Stimulated activated naive CD8-positive, alpha-beta T cell treated with anti-CD3 and anti-CD28 coated beads, Interleukin-15, Interleukin-2, amounts not matched to agents 100 U/mL and 50 U/mL, for 24 hours (primary cell): Measurements from ENCODE around the gene DNM3.
"Not testable (repeated sequence)": the region's sequence is repeated elsewhere in the genome, so short reads cannot be mapped to it uniquely, and the experiment has no call there.

ENCODE experiments used
- ATAC-seq: fragments of 150-1000 bp; cut with Tn5 transposase; one replicate; pipeline ENCODE4 v1.10.0; 2021
- DNase-seq: peaks from one replicate; pipeline ENCODE4 v3.0.0; 2021

DNM3 gene

DNA sequence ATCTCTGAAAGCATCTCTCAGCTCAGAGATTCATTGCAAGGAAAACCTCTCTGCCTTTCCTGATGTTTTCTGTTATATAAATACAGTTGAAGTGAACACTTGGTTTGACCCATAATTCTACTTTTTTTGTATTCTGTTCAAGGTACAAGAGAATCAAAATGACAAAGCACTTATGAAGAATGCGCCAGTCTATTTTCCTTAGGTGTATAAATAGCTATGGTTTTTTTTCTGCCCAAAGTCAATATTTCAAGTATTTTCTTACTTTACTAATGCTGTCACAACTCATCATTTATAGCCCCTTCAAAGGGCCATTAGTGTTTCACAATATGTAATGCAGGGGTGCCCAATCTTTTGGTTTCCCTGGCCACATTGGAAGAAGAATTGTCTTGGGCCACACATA, 436.7 kb downstream of the DNM3 start:
- no peak for ATAC-seq
- DNase-seq = no peak

DNA sequence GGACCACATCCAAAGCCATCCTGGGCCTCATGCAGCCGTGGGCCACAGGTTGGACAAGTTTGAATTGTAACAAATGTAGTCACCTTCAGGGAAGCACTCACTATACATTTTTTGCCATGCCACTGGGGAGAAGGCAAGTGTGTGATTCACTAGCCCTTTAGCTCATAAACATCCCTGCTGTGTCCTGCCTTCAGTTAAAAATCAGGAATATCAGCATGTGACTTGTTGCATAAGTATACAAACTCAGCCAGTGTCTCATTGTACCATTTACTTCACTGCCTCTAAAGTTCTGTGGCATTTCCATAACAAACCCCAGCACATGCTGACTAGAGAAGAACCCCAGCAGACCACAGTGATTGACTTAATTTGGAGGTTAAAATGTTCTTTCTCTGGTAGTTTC, 437.2 kb downstream of the DNM3 start:
- no peak for DNase-seq
- ATAC-seq = no peak

DNA sequence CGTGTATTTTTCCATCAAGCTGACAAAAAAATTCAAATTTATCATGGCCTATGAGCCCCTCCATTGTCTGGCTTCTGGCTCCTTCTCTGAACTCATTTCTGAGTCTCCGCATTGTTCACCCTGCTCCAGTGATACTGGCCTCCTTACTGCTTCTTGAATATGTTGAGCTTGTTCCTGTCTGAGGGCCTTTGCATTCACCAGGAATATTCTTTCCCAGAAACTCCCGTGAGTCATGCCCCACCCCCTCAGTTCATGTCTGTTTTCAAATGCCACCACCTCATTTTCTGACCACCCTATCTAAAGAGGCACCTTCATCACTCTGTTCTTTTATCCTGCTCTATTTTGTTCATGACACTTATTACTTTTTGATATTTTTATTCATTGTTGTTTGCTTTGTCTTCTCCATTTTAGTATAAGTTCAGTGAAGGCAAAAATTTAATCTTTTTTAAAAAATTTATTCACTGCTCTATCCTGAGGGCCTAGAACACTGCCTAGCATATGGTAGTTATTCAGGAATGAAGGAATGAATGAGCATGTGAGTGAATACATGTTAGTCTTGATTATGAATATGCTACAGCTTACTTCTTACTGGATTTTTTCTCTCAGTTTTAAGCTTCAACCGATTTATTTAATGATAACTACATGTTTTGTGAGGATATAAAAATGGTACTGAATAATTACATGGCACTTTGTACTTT, 438.8 kb downstream of the DNM3 start:
- DNase-seq (no peak), ATAC-seq (no peak)

DNA sequence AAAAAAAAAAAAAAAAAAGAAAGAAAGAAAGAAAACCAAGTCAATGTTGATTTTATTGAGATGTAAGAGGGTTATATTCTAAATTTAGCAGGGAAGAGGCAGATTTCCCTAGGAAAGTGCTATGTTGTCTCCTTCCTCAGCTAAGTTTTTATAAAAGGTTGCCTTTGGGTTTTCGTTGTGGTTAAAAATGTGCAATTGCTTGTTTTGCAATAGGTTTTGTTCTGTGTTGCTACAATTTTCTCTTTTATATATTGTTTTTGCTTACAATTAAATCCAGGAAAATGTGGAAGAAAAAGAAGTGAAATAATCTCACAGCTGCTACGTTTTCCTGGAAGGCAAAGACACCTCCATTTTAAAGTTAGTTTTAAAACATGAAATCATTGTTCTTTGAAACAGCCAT, 442.5 kb downstream of the DNM3 start:
- no peak for DNase-seq
- ATAC-seq = no peak

DNA sequence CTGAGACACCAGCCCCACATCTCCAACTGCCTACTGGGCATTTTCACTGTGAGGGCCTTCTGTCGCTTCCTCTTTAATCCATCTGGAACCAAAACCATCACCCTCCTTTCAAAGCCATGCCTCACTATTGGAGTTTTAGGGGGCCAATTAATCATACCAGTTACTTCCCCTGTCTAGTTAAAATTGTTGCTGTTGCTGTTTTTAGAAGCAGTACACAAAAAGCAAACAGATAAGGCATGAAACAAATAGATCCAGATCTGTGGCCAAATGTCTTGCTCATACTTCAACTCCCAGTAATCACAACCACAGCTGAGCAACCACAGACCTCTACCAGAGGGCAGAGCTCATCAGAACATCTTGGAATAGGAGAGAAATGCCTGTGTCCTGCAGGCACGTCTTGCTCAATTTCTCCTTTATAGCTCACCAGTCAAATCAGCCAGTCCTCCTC, 445.4 kb downstream of the DNM3 start:
- DNase-seq (no peak), ATAC-seq (no peak)

DNA sequence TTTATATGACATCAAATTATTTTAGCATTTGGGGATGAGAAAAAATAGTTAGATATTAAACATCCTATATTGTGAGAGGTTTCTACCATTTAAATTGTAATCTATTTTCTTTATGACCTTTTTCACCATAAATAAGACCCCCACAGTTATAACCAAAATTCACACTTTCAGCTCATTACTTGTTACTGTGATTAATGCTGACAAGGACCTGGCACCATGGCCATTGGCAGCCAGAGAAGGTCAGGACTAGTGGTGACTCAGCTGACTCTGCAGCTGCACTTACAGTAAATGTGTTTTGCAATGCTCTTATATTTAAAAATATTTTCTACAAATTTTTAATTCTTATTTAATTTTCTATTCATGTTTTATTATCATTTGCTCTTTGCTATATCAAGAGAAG, 445.9 kb downstream of the DNM3 start:
- no peak for ATAC-seq

DNA sequence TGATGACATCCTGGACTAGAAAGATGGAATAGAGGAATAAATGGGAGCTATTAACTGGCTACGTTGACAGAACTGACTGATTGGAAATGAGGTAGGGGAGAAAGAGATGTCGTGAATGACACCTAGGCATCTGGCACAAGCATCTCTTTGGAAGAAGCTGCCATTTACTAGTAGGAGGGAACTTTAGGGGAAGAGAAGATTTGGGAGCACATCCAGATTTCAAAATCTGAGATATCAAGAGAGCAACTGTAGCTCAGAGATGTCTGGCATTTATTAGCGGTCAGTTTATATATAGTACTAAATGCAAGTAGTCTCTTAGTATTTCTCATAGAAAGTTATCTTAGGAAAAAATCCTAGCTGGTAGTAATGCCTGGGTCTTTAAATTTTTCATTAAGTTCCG, 447.3 kb downstream of the DNM3 start:
- no peak for ATAC-seq
- DNase-seq = no peak

More for the DNA sequence above, 445.9 kb downstream of the DNM3 start:
- DNase-seq = no peak

DNA sequence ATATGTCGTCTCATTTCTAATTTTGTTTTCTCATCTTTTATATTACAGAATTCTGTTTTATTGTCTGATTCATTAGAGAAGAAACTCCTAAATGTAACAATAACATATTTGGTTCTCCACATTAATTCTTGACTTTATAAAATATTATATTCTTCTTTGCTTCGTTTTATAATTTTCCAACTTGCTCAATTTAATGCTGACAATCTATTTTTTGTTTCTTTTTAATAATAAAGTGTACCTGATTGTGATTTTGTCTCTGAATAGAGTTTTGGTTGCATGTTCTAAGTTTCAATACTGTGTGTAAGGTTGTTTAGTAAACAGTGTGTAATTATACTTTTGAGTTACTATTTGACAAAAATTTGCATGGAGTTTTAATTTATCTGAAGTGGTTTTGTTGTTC, 448.1 kb downstream of the DNM3 start:
- ATAC-seq = no peak
- no peak for DNase-seq

DNA sequence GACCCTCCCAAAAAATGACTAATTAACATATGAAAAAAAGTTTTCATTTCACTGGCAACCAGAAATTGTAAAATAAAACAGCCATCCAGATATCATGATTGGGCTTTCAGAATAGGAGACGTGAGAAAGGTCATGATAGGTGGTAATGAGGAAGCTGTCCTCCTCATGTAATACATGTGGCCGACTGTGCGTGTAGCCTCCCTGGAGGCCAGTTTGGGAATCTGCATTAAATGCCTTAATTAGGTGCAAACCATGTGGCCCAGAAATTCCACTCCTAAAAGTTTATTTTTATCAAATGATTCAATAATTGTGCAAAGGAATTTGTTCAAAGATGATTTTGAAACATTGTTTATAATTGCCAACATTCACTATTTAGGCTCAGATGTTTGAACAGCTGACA, 451.5 kb downstream of the DNM3 start:
- no peak for ATAC-seq
- DNase-seq = no peak

DNA sequence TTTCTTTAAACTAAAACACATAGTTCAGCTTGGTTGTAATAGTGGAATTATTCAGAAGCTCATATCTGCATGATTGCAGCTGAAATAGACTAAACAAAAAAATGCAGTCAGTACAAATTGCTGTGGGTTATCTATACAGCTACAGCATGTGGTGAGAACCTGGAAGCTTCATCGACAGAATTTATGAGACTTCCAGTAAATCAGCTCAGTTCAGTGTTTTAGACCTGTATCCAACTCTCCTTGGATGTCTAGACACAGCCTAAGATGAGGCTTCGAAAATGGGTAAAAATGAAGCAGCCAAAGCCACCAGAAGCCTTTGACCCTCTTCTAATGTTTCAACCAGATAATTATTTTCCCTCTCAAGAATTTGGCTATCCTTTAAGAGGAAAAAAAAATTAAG, 452.1 kb downstream of the DNM3 start:
- ATAC-seq = no peak

DNA sequence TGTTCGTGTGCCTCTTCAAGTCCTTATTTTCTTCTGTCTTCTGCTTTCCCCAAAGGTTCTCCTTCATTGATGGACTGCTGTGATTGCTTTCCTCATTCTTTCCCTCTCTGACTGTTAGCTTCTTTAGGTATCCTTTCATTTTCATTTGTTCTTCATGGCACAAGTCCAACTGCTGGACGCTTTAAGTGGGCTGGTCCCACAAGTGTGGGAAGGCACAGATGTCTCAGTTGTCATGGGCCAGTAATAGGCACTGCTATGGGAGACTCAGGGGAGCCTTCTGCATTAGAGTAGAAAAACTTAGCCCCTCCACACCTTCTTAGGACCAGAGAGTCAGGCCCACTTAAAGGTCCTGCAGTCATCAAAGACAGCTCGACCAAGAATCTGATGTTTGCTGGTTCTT, 456.8 kb downstream of the DNM3 start:
- ATAC-seq = no peak
- DNase-seq = no peak

More for the DNA sequence above, 452.1 kb downstream of the DNM3 start:
- no peak for DNase-seq

DNA sequence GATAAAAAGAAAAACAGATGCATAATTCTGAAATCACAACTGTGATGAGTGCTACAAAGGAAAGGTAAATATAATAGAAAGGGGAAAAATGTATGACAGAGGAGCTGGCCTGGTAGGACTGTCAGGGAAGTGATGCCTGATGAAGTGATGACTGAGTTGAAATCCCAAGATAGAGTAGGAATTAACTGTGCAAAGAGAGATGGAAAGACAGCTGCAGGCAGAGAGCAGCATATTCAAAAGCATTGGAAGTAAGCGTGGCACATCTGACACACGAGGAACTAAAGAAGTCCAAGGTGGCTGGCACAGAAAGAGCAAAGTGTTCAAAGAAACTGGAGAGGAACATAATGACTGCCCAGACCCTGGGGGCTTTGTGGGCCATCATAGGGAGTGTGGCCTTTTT, 457.6 kb downstream of the DNM3 start:
- no peak for ATAC-seq

DNA sequence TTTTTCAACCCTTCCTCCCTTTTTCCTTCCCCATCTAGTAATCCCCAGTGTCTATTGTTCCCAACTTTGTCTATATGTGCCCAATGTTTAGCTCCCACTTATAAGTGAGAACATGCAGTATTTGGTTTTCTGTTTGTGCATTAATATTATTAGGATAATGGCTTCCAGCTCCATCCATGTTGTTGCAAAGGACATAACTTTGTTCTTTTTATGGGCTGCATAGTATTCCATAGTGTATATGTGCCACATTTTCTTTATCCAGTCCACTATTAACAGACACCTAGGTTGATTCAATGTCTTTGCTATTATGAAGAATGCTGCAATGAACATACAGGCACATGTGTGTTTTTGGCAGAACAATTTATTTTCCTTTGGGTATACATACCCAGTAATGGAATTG, 458.2 kb downstream of the DNM3 start:
- ATAC-seq (no peak), DNase-seq (no peak)

More for the DNA sequence above, 457.6 kb downstream of the DNM3 start:
- DNase-seq = no peak

DNA sequence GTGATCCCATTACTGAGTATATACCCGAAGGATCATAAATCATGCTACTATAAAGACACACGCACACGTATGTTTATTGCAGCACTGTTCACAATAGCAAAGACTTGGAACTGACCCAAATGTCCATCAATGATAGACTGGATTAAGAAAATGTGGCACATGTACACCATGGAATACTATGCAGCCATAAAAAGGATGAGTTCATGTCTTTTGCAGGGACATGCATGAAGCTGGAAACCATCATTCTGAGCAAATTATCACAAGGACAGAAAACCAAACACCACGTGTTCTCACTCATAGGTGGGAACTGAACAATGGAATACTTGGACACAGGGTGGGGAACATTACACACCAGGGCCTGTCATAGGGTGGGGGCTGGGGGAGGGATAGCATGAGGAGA, 466.2 kb downstream of the DNM3 start:
- not testable (repeated sequence) for ATAC-seq, DNase-seq

DNA sequence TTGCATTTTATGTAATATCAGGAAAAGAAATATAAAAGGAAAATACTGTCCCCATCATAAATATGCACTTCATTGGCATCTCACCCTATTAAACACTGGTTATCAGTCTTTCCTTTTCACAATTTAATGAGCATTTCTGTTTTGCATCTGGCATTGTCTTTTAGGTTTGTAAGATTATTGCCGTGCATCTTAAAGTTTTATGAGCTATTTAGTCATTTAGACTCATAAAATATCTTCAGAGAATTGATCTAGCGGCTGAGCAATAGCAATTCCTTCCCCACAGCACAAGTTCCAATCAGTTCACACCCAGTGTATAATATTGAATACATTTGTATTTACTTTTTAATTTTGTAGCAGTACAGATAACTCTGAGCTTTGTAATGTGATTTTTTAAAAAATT, 466.8 kb downstream of the DNM3 start:
- DNase-seq (no peak), ATAC-seq (no peak)

DNA sequence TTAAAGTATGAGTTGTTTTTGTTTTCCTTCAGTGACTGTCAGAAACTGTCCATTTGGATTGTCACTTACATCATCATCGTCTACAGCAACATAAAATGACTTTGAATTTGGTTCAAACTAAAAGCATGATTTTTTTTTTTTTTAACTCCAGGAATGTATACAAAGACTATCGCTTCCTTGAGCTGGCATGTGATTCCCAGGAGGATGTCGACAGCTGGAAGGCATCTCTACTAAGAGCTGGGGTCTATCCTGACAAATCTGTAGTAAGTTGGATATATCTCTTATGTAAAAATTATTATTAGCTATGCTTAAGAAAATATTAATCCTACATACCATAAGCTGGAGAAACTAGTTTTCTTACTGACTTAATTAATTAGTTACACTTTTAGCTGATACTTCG, 467.3 kb downstream of the DNM3 start:
- no peak for DNase-seq
- ATAC-seq = no peak

DNA sequence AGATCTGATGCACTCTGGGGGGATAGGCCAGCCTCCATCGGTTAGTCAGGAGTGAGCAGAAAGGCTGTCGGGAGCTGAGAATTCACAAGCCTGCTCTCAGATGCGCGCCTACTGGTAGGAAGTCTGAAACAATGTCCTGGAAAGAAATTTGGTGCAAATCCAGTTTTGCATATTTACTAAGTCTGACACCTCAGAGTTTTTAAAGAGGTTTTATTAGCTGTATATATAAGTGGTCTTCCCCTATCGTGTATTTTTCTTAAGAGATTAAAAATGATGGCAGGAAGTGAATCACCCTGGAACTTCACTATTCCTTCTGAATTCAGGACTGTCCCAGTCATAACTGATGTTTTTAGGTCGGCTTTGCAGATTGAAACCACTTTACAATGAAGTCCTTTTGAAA, 479.4 kb downstream of the DNM3 start:
- DNase-seq (no peak), ATAC-seq (no peak)

DNA sequence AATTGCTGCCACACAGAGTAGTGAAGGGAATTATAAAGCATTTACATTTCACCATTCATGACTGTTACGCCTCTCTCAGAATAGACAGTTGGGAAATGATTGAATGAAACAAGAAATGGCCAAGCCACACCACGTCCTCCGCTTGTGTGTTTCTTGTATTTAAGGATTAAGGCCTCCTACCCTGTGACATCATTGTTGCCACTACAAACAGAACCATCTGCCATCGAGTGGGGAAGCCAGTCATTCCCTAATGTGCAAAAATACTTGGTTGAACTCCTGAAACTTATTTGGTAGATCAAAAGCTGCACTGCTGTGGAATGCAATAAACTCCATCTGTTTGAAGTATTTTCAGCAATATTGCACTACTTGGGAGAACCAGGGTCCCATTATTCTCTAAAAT, 480.2 kb downstream of the DNM3 start:
- ATAC-seq (no peak), DNase-seq (no peak)

DNA sequence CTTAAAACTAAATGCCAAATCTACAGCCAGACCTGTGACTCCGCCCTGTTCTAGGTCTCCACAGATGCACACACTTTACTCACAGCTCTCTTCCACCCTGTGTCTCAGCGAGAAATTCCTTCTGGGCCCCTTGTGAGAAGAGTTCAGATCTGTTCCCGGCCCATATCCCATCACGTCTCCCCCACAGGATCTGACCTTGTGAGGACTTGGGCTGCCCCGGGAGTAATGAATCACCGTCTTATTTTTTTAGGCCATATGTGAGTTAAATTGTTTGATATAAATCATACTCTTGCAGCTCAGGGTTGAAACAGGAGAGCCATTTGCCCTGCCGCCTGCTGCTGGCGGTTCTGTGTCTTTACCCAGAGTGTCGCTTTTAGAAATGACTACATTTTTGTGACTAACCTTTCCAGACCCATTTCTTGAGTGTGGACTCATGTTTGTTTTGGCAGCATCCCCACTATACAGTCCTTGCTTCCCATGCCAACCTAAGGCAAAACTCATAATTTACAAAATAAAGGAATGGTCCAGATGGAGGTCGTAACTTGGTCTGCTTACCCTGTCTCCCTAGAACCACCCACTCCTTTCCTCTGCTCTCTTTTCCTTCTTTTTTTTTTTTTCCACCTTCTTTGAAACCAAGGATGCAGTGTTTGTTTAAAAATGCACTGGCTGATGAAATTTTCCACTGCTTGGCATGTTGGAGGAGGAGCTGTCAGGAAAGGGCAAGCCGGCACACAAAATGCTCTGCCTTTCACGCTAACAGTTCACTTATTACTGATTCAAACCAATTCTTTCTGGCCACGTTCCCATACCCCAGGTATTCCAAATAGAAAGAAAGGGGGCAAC, 481.1 kb downstream of the DNM3 start:
- DNase-seq (no peak), ATAC-seq (no peak)

DNA sequence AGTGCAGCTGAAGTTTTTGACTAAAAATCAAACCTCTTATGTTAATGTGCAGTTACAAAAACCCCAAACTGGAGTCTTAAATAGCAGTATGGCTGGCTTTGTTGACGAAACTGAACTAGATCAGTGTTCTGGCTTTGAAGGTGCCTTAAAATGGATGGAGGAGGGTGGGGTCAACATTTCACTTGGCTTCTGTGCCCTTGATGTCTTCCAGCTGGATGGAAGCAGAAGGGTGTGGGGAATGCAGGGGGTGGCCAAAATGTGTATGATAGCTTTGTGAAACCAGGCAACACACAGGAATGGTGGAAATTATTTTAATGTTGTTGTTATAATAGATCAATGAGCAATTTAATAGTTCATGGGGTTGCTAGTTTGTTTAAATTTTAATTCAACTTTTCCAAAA, 482.4 kb downstream of the DNM3 start:
- ATAC-seq = no peak
- no peak for DNase-seq

DNA sequence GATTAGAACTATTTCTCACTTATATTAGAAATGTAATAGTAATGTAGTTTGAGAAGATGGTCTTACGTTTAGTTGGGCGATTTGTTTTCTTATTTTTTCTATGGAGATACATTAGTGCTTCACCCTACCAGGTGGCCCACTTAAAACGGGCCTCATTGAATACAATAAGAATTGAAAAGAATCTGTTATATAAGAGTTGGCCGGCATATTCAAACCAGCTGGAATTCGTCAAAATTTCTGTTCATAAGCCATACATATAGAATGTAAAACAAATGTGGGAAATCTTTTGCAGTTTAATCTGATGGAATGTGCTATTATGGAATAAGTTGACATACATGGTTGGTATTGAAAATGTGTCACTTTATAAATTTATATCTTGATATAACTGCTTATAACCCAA, 482.8 kb downstream of the DNM3 start:
- ATAC-seq = no peak

DNA sequence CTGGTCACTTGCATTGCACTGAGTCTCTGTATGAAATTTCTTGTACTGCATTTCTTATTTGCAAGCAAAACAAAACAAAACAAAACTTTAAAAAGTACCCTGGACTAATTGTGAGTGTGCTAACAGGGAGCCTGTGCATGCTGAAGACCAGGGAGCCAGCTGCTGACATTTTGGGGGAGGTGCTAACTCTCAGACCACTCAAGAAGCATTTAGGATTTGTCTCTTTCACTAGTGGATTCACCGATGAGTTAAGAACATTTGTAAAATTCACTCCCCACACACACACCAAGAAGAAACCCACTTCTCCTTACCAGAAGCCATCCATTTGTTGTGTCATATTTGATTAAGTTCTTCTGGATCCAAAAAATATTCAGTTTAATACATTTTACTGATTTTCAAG, 483.5 kb downstream of the DNM3 start:
- DNase-seq = no peak
- ATAC-seq = no peak

More for the DNA sequence above, 482.8 kb downstream of the DNM3 start:
- DNase-seq = no peak

DNA sequence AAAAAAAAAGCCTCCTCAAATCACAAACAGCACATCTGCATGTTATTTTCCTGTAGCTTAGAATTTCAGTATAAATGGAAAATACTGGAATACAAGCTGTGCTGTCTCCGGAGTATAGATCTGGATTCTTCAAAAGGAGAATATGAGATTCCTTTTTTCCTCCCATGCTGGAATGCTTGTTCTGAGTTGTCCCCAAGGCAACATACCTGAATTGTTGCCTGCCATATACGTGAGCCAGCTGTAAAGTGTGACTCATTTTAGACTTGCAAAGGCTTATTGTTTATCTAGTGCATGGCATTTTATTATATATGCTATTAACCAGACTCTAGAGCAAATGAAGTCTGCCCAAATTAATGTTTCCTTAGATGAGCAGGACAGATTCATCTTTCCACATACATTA, 484.2 kb downstream of the DNM3 start:
- ATAC-seq (no peak), DNase-seq (no peak)

DNA sequence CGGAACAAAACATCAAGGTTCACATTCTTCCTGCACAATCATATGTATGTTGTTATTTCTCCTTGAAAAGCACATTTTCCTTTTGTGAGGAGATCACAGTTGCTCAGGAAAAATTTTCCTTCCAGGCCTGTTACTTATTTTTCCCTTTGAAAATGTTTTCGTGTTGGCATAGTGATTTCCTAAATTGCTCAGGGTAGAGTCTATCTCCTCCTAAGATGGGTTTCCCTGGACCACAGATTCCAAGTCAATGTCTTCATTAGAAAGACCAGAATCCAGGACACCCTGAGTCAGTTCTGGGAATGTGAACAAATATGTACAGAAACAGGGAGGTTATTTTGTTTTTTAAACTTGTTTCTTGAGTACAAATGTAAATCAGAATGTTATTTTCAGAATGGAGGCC, 484.8 kb downstream of the DNM3 start:
- ATAC-seq (no peak), DNase-seq (no peak)
